ENCODE measurements around the gene WNT5B.
A peak's percentile ranks its signal among the peaks of the same experiment; 100 is the strongest.

WNT5B gene

GRCh38 chr12:1630133-1630826 is 1.2 kb downstream of the WNT5B start:
- DNase-seq (ENCODE audit: low spot score) = no peak

- no peak for DNase-seq (ENCODE audit: low spot score)
These were observed 2.0 kb downstream of the WNT5B start for GRCh38 chr12:1630827-1631591.

GRCh38 chr12:1632702-1633101 is 3.7 kb downstream of the WNT5B start:
- DNase-seq (ENCODE audit: low spot score) = no peak

GRCh38 chr12:1633459-1633858 is 4.4 kb downstream of the WNT5B start:
- no peak for DNase-seq (ENCODE audit: low spot score)

GRCh38 chr12:1634149-1634548 is 5.1 kb downstream of the WNT5B start:
- no peak for DNase-seq (ENCODE audit: low spot score)

- DNase-seq (ENCODE audit: low spot score) = peak; percentile 64
These were observed 5.7 kb downstream of the WNT5B start for GRCh38 chr12:1634590-1635191.

- DNase-seq (ENCODE audit: low spot score) = no peak
These were observed 6.5 kb downstream of the WNT5B start for GRCh38 chr12:1635301-1636095.

GRCh38 chr12:1638203-1638602 is 9.2 kb downstream of the WNT5B start:
- no peak for DNase-seq (ENCODE audit: low spot score)

- no peak for DNase-seq (ENCODE audit: low spot score)
These were observed 10.5 kb downstream of the WNT5B start for GRCh38 chr12:1639538-1639937.

- DNase-seq (ENCODE audit: low spot score) = no peak
These were observed 11.6 kb downstream of the WNT5B start for GRCh38 chr12:1640328-1641234.

- no peak for DNase-seq (ENCODE audit: low spot score)
These were observed 13.5 kb downstream of the WNT5B start for GRCh38 chr12:1642513-1642912.

GRCh38 chr12:1643043-1643442 is 14.0 kb downstream of the WNT5B start:
- DNase-seq (ENCODE audit: low spot score) = no peak

- no peak for DNase-seq (ENCODE audit: low spot score)
These were observed 15.0 kb downstream of the WNT5B start for GRCh38 chr12:1643905-1644533.

GRCh38 chr12:1644534-1645438 is 15.8 kb downstream of the WNT5B start:
- no peak for DNase-seq (ENCODE audit: low spot score)

- no peak for DNase-seq (ENCODE audit: low spot score)
These were observed 16.8 kb downstream of the WNT5B start for GRCh38 chr12:1645819-1646218.

GRCh38 chr12:1646569-1647284 is 17.7 kb downstream of the WNT5B start:
- no peak for DNase-seq (ENCODE audit: low spot score)

GRCh38 chr12:1647285-1647669 is 18.2 kb downstream of the WNT5B start:
- DNase-seq (ENCODE audit: low spot score) = no peak

GRCh38 chr12:1650260-1650977 is 21.4 kb downstream of the WNT5B start:
- no peak for DNase-seq (ENCODE audit: low spot score)

GRCh38 chr12:1650978-1651361 is 21.9 kb downstream of the WNT5B start:
- no peak for DNase-seq (ENCODE audit: low spot score)

Data from CD4-positive, alpha-beta T cell treated with Interleukin-2 at 100 ng/mL for 4 hours (primary cell).